Measurements from ENCODE around the gene BCL3.

Gene BCL3

DNA sequence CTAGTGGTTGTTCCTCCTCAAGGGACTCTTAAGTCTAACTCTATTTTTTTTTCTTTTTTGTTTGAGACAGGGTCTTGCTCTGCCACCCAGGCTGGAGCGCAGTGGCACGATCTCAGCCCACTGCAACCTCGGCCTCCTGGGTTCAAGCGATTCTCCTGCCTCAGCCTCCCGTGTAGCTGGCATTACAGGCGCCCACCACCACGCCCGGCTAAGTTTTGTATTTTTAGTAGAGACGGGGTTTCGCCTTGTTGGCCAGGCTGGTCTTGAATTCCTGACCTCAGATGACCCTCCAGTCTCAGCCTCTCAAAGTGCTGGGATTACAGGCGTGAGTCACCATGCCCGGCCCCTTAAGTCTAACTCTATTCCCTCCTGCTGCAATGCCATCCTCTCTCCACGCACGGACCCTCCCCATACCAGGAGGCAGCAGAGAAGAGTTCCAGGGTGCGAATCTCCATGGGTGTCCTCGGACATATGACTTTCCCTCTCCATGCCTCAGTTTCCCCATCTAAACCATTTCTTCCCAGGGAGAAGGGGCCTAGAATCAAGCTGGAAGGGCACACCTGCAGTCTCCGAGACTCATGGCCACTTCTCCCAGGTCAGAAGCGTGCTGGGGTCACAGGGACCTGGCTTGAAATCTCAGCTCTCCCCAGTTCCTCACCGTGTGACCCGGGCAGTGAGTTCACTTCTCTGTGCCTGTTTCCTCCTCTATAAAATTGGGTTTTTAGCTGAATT, 6.0 kb upstream of the BCL3 start:
- DNase-seq, result no peak

DNA sequence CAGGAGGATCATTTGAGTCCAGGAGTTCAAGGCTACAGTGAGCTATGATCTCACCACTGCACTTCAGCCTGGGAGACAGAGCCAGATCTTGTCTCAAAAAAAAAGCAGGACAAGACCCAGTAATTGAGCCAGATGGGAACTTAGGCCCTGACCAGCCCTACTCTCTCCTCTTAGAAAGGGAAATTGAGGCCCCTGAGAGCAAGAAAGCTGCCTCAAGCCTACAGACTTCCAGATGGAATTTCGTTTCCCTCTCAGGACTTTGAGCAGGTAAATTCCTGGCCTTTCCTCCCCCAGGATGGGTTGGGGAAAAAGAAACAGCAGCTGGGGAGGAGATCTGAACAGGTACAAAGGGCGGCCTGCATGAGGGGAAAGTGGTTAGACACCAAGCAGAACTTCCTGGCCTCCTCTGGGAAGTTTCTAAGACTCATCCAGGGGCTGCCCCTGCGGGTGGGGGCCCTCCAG, 3.6 kb upstream of the BCL3 start:
- no peak for DNase-seq

DNA sequence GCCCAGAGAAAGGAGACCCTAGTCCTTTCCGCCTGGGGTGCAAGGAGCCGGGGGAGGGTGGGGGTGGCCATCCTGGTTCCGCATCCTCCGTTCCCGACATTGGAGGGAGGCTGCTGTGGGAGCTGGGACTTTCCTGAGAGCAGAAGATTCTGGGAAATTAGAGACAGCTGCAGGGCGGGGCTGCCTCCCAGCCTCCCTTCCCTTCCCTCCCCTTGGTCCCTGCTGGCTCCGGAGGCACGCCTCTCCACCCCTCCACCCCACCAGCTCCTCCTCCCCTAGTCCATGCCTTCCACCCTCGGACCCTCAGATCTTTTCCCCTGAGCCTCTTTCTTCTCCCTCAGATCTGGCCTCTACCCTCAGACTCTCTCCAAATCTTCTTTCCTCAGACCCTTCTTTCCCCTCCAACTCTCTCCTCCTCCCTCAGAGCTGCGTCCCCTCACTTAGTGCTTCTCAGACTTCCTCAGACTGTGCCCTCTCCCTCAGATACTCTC, 3.1 kb upstream of the BCL3 start:
- DNase-seq, result no peak

DNA sequence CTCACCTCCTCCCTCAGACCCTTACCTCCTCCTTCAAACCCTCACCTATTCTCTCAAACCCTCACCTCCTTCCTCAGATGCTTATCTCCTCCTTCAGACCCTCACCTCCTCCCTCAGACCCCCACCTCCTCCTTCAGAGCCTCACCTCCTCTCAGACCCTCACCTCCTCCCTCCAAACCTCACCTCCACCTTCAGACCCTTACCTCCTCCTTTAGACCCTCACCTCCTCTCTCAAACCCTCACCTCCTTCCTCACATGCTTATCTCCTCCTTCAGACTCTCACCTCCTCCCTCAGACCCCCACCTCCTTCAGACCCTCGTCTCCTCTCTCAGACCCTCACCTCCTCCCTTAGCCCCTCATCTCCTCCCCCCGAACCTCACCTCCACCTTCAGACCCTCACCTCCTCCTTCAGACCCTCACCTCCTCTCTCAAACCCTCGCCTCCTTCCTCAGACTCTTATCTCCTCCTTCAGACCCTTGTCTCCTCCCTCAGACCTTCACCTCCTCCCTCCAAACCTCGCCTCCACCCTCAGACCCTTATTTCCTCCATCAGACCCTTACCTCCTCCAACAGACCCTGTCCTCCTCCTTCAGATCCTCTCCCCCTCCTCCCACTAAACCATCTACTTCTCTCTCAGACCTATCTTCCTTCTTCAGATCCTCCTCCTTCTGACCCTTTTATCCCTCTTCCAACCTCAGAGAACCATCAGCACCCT, 2.5 kb upstream of the BCL3 start:
- DNase-seq, result no peak

DNA sequence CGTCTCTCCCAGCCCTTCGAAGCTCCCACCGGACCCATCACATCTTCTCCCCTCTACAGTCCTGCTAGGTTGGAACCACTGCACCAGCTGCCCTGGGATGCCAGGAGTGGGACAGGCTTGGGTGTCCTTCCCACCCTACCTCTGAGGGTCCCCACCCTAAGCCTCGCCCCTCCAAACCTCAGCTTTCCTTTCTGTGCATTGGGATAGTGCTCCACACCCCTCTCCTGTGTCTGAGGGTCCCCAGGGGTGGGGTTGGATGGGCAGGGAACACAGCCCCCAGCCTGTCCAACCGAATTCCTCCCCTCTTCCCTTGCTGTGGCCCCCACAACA, 1.9 kb upstream of the BCL3 start:
- DNase-seq, result no peak

DNA sequence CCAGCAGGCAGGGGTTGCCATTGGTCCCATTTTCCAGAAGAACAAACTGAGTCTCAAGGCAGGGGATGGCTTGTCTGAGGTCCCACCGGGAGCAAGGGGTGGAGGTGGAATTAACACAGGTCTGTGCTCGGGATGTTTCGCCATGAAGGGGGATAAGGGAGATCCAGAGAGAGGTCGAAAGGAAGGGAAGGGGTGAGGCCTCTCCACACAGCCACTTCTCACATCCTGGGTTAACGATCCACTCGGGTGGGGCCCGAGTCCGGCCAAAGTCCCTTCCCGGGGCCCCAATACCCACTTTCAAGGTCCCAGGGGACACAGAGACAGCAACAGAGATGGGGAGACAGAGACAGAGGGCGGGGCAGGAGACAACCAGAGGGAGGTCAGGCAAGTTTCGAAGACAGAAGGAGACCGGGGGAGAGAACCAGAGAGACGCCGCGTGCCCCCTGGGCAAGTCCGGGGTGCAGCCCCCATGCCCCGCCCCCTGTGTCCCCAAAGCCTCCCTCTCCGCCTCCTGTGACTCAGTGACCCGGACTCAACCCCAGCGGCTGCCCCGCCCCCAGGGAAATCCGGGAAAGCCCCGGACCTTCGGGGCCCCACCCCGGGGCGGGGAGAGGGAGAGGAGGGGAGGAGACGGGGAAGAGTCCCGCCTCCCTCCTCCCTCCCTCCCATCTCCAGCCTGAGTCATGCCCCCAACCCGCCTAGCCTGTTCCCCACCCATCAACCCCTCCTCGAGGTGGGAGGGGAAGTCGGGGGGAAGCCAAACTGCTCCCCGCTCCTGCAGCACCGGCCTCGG, 1.4 kb upstream of the BCL3 start:
- DNase-seq, result peak; percentile 92

DNA sequence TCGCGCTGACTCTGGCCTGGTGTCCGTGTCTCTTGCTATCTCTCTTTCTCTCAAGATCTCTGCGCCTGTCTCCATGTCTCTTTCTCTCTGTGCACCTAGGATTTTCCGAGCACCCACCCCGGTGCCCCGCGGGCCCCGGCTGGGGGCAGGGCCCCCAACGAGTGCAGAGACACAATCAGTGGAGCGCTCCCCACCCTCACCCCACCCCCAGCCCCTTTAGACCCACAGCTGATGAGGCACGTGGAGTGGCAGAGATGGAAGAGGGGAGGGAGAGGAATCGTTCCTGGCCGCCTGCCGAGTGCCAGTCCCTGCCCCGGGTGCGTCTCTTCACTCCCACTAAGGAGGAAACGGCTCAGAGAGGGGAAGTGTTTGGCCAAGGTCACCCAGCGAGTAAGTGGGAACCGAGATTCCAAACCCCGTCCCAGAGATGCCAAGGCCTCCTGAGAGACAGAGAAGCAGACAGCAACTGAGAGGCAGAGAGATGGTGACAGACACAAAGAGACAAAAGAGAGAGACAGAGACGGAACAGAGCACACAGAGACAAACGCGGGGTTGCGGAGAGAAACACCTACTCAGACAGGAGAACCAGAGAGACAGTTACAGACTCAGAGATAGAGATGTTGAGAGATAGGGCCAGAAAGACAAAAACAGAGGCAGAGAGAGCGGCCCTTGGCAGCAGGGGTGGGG, 626 bp upstream of the BCL3 start:
- peak; percentile 57 for DNase-seq

DNA sequence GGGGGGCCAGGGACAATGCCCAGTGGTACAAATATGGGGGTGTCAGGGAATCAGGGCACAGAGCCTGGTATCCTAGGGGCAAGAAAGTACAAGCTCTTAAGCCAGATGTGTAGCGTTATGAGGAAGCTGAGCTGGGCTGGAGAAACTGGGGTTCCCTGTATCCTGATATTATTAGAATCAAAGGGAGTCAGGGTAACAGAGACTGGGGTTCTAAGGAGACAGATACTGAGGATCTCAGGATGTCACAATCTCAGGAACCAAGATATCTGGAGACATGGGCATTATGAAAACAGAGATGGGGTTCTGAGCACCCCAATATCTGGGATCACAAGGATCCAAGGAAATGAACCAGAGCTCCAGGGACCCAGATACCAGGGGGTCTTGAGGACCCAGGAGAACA, 784 bp downstream of the BCL3 start:
- no peak for DNase-seq

DNA sequence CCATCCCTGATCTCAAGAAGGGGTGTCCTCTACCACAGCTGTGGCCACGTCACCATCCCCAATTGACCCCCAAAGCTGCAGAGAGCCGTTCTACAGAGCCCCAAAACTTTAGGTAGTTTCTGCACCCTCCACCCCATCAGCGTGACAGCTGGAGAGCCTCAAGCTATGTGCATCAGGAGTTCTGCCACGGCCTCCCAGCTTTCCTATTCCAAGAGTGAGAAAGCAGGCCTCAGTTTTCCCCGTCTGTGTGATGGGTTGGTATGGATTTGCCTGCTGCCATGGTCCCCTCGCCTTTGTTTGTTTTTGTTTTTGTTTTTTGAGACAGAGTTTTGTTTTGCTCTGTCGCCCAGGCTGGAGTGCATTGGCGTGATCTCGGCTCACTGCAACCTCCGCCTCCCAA, 1.5 kb downstream of the BCL3 start:
- DNase-seq, result no peak

DNA sequence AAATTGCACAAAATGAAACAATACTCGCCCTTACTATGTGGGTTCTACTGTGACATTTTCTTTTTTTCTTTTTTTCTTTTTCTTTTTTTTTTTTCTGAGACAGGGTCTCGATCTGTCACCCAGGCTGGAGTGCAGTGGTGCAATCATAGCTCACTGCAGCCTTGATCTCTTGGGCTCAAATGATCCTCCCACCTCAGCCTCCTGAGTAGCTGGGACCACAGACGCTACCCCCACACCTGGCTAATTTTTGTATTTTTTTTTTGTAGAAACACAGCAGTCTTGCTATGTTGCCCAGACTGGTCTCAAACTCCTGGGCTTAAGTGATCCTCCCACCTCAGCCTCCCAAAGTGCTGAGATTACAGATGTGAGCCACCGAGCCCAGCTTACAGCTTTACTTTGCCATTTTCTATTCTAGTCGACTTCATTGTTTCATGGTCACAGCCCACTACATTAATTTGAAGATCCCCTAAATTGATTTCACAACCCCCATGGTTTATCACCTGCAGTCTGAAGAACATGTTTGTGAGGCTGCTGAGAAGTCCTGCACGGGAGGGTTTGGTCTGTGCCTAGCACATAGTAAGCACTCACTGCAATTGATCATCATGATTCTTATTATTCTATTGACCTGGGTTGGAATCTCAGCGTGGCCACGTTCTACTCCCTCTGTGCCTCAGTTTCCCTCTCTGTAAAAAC, 3.8 kb downstream of the BCL3 start:
- no peak for DNase-seq

DNA sequence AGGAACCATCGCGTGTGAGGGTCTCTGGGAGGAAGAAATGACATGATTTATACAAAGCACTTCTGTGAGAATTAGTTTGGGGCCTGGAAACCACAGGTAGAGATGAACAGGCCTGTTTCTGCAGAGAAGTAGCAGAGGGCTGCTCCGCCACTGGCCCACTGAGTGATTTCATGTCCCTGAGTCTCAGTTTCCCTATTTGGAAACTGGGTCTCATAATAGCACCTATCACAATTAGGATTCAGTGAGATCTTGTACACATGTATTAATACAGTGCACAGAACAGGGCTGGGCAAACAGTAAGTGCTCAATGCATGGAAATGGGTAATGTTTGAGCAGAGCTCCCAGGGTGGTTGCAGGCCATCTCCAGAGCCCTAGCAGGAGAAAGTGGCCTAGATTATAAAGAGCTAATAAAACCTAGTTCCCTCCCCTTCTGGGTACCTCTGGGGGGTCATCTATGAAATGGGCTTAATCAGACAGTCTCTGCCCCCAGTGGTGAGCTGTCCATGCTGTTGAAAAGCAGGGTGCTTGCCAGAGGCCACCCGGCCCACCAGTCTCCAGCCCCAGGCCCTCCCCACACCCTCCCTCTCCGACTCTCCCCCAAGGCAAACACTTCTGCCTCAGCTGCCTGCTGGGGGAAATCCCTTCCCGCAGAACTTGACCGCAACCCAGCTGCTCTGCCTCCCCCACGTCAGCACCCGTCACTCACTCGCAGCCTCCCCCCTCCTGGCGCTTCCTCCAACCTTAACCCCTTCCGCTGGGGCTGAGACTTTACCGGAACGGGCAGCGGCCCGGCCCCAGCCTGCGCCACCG, 4.5 kb downstream of the BCL3 start:
- DNase-seq, result peak; percentile 97

DNA sequence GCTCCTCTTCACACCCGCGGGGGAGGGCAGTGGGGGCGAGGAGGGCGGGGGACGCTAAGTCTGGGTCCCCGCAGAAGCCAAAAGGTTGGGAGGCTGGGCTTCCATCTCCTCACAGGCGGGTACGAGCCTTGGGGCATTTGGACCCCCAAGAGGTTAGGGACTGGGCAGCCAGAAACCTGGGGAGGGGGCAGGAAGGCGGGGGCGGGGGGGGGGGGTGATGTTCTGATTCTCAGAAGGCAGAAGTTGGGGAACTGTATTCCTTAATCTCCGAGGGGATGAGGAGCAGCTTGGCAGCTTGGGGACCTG, 5.1 kb downstream of the BCL3 start:
- DNase-seq, result no peak

DNA sequence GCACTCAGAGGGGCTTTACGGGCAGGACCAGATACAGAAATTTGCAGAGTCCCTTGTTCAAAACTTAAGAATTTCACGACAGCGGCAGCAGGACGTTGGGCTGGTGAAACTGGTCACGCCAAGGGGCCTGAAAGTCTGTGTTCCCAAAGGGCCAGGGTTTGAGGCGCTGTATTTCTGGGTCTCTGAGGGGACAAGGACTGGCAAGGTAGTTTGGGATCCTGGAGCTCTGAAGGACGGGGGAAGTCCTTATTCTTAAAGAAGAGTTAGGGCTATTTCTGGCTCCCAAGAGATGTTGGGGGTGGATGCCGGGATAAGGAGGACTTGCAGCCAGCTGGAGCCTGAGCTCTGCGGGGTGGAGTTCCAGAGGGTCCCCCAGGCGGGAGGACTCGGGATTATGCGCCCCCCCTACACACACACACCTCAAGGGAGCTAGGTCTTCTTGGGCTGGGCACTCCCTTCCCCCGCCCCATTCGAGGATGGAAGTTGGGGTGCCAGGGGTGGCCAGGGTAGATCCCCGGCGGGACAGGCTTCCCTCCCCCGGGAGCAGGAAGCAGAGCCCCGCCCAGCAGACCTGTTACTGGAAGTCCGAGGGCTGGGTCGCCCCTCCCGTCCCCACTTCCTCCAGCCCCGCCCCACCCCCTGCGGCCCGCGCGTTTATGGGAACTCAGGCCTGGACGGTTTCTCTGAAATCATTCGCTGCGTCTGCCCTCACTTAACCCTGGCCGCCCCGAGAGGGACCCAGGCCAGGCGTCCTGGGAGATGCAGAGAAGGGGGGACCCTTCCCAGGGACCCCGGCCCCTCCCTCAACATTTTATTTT, 5.6 kb downstream of the BCL3 start:
- peak; percentile 89 for DNase-seq

DNA sequence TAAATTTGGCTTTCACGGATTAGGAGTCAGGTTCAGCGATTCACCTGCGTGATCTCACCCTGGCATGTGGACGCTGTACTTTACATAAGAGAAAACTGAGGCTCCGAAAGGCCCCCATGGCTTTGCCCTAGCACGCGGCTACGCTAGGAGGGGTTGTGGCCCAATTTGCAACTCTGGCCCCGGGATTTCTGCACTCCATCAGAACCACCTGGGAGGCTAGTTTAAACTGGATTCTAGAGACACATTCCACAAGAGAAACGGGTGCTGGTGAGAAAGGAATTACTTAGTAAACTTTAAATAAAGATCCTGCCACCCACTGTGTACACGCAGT, 6.2 kb downstream of the BCL3 start:
- DNase-seq, result no peak

DNA sequence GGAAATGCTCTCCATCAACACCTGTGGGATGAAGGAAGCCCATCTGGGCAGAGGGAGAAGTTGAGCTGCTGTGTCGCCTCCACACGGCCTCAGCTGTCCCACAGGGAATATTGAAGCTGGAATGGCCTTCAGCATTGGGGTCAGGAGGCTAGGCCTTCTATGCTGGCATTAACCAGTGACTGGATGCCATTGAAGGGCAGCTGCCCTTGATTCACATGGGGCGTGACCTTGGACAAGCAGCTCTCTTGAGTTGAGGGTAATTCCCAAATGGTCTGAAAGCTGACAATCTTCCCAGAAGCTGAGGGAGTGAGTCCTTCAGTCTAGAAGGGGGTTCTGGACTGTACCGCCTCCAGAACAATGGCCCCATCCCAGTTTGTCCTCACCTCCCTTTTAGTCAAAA, 6.7 kb downstream of the BCL3 start:
- DNase-seq, result no peak

DNA sequence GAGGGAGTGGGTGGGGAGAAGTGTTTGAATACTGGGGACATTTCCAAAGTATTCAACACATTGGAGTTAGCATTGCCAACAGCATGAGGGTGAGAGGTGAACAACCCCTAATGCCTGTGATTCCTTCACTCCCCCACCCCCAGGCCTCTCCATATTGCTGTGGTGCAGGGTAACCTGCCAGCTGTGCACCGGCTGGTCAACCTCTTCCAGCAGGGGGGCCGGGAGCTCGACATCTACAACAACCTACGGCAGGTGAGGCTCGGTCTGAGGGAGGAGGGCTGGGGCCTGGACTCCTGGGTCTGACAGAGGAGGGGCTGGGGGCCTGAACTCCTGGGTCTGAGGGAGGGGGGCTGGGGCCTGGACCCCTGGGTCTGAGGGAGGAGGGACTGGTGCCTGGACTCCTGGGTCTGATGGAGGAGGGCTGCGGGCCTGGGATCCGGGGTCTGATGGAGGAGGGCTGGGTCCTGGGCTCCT, 7.6 kb downstream of the BCL3 start:
- no peak for DNase-seq

DNA sequence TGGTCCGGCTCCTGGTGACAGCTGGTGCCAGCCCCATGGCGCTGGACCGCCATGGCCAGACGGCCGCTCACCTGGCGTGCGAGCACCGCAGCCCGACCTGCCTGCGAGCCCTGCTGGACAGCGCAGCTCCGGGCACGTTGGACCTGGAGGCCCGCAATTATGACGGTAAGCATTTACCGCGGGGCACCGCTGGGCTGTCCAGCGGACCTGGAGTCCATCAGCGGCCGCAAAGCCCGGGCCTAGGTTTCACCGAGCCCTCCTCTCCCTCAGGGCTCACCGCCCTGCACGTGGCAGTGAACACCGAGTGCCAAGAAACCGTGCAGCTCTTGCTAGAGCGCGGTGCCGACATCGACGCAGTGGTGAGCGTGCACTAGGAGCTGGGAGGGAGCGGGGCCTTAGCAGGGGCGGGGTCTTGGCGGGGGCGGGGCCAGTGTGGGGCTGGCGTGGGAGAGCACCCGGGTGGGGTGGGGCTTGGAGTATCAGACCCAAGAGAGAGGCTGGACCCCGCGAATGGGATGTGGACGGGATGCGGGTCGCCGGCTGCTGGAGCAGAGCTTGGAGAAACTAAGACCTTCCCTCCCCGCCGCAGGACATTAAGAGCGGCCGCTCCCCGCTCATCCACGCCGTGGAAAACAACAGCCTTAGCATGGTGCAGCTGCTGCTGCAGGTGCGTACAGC, 8.7 kb downstream of the BCL3 start:
- DNase-seq, result no peak

DNA sequence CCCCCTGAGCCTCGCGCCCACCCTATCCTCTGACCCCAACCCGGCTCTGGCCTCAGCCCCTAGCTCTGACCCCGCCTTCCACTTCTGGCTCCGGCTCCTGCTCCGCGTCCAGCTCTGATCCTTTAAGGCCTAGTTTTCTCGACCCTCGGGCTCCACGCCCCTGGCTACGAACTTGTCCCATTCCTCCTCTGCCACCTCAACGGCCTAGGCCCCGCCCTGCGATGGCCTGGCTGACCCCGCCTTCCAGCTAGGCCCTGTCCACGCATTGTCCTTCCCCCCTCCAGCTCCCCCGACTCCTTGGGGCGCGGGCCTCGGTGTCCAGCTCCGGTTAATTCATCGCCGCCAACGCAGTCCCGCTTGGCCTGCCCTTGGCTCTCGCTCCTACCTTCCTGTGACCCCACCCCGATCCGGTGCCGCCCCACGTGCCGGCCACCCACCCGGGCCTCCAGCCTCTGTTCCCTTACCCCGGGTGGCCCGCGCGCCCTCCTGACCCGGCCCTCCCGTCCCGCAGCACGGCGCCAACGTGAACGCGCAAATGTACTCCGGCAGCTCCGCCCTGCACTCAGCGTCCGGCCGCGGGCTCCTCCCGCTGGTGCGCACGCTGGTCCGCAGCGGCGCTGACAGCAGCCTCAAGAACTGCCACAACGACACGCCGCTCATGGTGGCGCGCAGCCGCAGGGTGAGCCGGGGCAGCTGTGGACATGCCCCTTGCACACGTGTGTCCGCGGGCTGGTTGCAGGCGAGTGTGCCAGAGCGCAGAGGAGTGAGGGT, 9.4 kb downstream of the BCL3 start:
- no peak for DNase-seq

DNA sequence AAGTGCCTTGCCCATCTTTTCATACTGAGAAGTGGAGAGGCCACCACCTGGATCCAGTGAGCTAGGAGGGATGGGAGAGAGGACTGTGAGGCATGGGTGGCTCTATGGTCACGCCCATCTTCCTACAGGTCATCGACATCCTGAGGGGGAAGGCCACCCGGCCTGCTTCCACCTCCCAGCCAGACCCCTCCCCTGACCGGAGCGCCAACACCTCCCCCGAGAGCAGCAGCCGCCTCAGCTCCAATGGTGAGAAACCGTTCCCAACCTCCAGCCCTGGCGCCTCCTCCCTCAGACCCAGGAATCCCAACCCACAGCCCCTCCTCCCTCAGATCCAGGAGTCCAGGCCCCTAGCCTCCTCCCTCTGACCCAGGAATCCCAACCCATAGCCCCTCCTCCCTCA, 10.1 kb downstream of the BCL3 start:
- DNase-seq, result no peak
